Kidney (tissue), 14 donors: ENCODE measurements around the gene HCFC1. TPM values are rescaled to one million over a fixed set of nuclear protein-coding genes. Genes with fewer than 3 reads are reported as not detected.

Source experiments
- DNase-seq, 5 donors: peaks; one replicate each; pipeline ENCODE4 v3.0.0-alpha.2; 2013 to 2020
- FAIRE-seq: peaks from 2 replicates; lab custom pipeline; 2012; peaks lifted over from hg19 to GRCh38; lab: Jason Lieb, UNC
- H3K27ac ChIP-seq, 2 donors: one replicate each; pipeline ENCODE4 v1.7.0; 2013; ENCODE audit warnings: low read depth in 2 of 2, low read length in 2 of 2, inconsistent platforms in 1 of 2
- H3K27me3 ChIP-seq: one replicate; pipeline ENCODE4 v1.7.1; 2013; ENCODE audit warnings: low read length, inconsistent platforms; ENCODE audit not compliant: control insufficient read depth, insufficient read depth
- H3K36me3 ChIP-seq, 3 donors: one replicate each; pipeline versions ENCODE4 v1.7.0 to v1.7.1; 2013; ENCODE audit warnings: low read length in 3 of 3, control low read depth in 1 of 3, inconsistent platforms in 1 of 3; ENCODE audit not compliant: insufficient read depth in 3 of 3, control insufficient read depth in 2 of 3
- H3K4me1 ChIP-seq, 3 donors: one replicate each; pipeline versions ENCODE4 v1.7.0 to v1.7.1; 2013; ENCODE audit warnings: low read length in 3 of 3, inconsistent platforms in 1 of 3, low read depth in 1 of 3; ENCODE audit not compliant: control insufficient read depth in 2 of 3, insufficient read depth in 2 of 3
- H3K4me3 ChIP-seq, 3 donors: one replicate each; pipeline versions ENCODE4 v1.7.0 to v1.8.1; 2013; ENCODE audit warnings: low read length in 3 of 3, control low read depth in 1 of 3, inconsistent platforms in 1 of 3
- H3K9ac ChIP-seq, 3 donors: one replicate each; pipeline versions ENCODE4 v1.7.0 to v1.7.1; 2013; ENCODE audit warnings: low read length in 3 of 3, control low read depth in 1 of 3, inconsistent platforms in 1 of 3
- H3K9me3 ChIP-seq, 3 donors: one replicate each; pipeline versions ENCODE4 v1.7.0 to v1.7.1; 2013; ENCODE audit warnings: low read length in 3 of 3, control low read depth in 1 of 3, inconsistent platforms in 1 of 3; ENCODE audit not compliant: control insufficient read depth in 2 of 3, insufficient read depth in 1 of 3
- CTCF ChIP-seq: IDR thresholded peaks from 3 replicates; pipeline ENCODE4 v1.5.1; 2012; ENCODE audit warnings: mild to moderate bottlenecking, moderate library complexity, borderline replicate concordance; ENCODE audit not compliant: insufficient read depth; ENCODE audit errors: extremely low read depth
- intact Hi-C: fragments of 100-400 bp; cut with DNase I; formaldehyde crosslinking; loops from one replicate; pipeline ENCODE4 v1.11.1; 2022
- polyA plus RNA-seq: library from polyadenylated mRNA; stranded (reverse); fragments of 350-450 nt; fragmentation: Illumina TruSeq; extraction: RNeasy Lipid Tissue Mini Kit (QIAGEN cat#74804); gene quantifications from one replicate; pipeline ENCODE4 v1.2.3, GENCODE V29; 2014; ENCODE audit warnings: low read depth, low replicate concordance; ENCODE audit not compliant: insufficient read depth
- total RNA-seq: library from RNA; stranded (reverse); fragmentation: NEBNext Ultra II Directional; extraction: Animal tissue kit (Norgen Biotek cat#: 25700); gene quantifications from one replicate; pipeline ENCODE4 v1.2.1, GENCODE V29; 2021
- donor health status: control.
- donor health status: control.
- donor health status: control.
- donor health status: control.
- donor health status: control.
- donor health status: DM: yes; HTN: yes; CAD: no.
- donor health status: Normal renal cell carcinoma (clear cell type).

HCFC1 gene
- total and polyA plus RNA-seq, 2 donors from 2014 or later, result 13.5 to 54.6 TPM

GRCh38 chrX:153919281-153919680, 52.3 kb downstream of the HCFC1 start:
- FAIRE-seq, result no peak
- DNase-seq, result no peak

GRCh38 chrX:153917869-153918268, 53.7 kb downstream of the HCFC1 start:
- FAIRE-seq, result no peak
- H3K9me3 ChIP-seq, result no peaks in the 10 kb centered on the region
- no peak for DNase-seq

More at GRCh38 chrX:153919281-153919680, 52.3 kb downstream of the HCFC1 start:
- no peaks in the 10 kb centered on the region for H3K9me3 ChIP-seq
- H3K9ac ChIP-seq, result no peak overlapping the region
- no peak overlapping the region for H3K4me3 ChIP-seq
- peaks cover 0 to 11% (median 0%) of the 10 kb centered on the region in 3 donors for H3K4me1 ChIP-seq
- H3K27ac ChIP-seq, result no peak overlapping the region
- H3K27me3 ChIP-seq, result no peaks in the 10 kb centered on the region
- intact Hi-C loops, result no loop called here
- no peaks in the 10 kb centered on the region for H3K36me3 ChIP-seq
- no peak for TF ChIP-seq CTCF

GRCh38 chrX:153913701-153914100, 57.9 kb downstream of the HCFC1 start:
- no peak overlapping the region for H3K9ac ChIP-seq
- no peak overlapping the region for H3K4me3 ChIP-seq
- TF ChIP-seq CTCF, result no peak
- H3K4me1 ChIP-seq, result no peaks in the 10 kb centered on the region
- H3K27ac ChIP-seq, result no peak overlapping the region
- H3K9me3 ChIP-seq, result no peaks in the 10 kb centered on the region
- DNase-seq, result no peak
- intact Hi-C loops, result no loop called here
- no peaks in the 10 kb centered on the region for H3K36me3 ChIP-seq
- no peaks in the 10 kb centered on the region for H3K27me3 ChIP-seq
- no peak for FAIRE-seq

More at GRCh38 chrX:153917869-153918268, 53.7 kb downstream of the HCFC1 start:
- intact Hi-C loops, result no loop called here
- no peak overlapping the region for H3K27ac ChIP-seq
- TF ChIP-seq CTCF, result no peak
- no peaks in the 10 kb centered on the region for H3K27me3 ChIP-seq
- no peaks in the 10 kb centered on the region for H3K36me3 ChIP-seq
- H3K9ac ChIP-seq, result no peak overlapping the region
- peaks cover 0 to 4% (median 0%) of the 10 kb centered on the region in 3 donors for H3K4me1 ChIP-seq
- H3K4me3 ChIP-seq, result no peak overlapping the region

- no peaks in the 10 kb centered on the region for H3K36me3 ChIP-seq
- H3K9ac ChIP-seq, result no peak overlapping the region
- DNase-seq, result no peak
- H3K27ac ChIP-seq, result no peak overlapping the region
- intact Hi-C loops, result no loop called here
- no peak for TF ChIP-seq CTCF
- H3K4me1 ChIP-seq, result no peaks in the 10 kb centered on the region
- no peak for FAIRE-seq
- no peaks in the 10 kb centered on the region for H3K27me3 ChIP-seq
- no peaks in the 10 kb centered on the region for H3K9me3 ChIP-seq
- H3K4me3 ChIP-seq, result no peak overlapping the region
These were observed 58.4 kb downstream of the HCFC1 start for GRCh38 chrX:153913211-153913610.
